ENCODE data around the gene BRF1. TPM values are rescaled to one million over a fixed set of nuclear protein-coding genes. Genes with fewer than 3 reads are reported as not detected.

The BRF1 gene
- total RNA-seq, 1 donor from 2014 or later: 16.9 TPM

GRCh38 chr14:105268736-105269354, 32.0 kb downstream of the BRF1 start:
- no peaks in the 10 kb centered on the region for H3K27me3 ChIP-seq
- no peaks in the 10 kb centered on the region for H3K36me3 ChIP-seq
- H3K27ac ChIP-seq: no peak overlapping the region
- H2AFZ ChIP-seq (replicated peaks): no peak overlapping the region
- peaks cover 8% of the 10 kb centered on the region for H4K20me1 ChIP-seq (ENCODE audit: low read depth)
- Mint-ChIP-seq H3K27ac (no peak overlapping the region), H3K4me1 (peaks cover 5% of the 10 kb centered on the region), H3K36me3 (peaks cover 8% of the 10 kb centered on the region), H3K27me3 (ENCODE audit: insufficient read depth, low read depth) (peaks cover 3% of the 10 kb centered on the region), H3K9me3 (no peaks in the 10 kb centered on the region), H3K4me3 (no peak overlapping the region)
- no peak overlapping the region for H3K4me2 ChIP-seq
- no peak for DNase-seq (ENCODE audit: low spot score)
- no peaks in the 10 kb centered on the region for H3K4me1 ChIP-seq
- no peaks in the 10 kb centered on the region for H3F3A ChIP-seq (ENCODE audit: low read depth)
- no peaks in the 10 kb centered on the region for H3K79me2 ChIP-seq (ENCODE audit: low read depth)
- no peak overlapping the region for H3K9ac ChIP-seq
- H3K4me3 ChIP-seq: no peak overlapping the region
- no peaks in the 10 kb centered on the region for H3K9me3 ChIP-seq (ENCODE audit: low read depth)
- TF ChIP-seq EZH2 (IDR thresholded peaks at IDR 0.05): no peak

GRCh38 chr14:105267820-105268548, 32.8 kb downstream of the BRF1 start:
- peaks cover 3% of the 10 kb centered on the region for H3K27me3 Mint-ChIP-seq (ENCODE audit: insufficient read depth, low read depth)

GRCh38 chr14:105261781-105262180, 39.0 kb downstream of the BRF1 start:
- H3K27me3 Mint-ChIP-seq (ENCODE audit: insufficient read depth, low read depth): no peaks in the 10 kb centered on the region
- Histone ChIP-seq H3K4me1 (no peaks in the 10 kb centered on the region), H3F3A (ENCODE audit: low read depth) (no peaks in the 10 kb centered on the region), H3K27ac (no peak overlapping the region), H3K27me3 (no peaks in the 10 kb centered on the region), H2AFZ (replicated peaks) (no peak overlapping the region), H3K9ac (no peak overlapping the region), H3K4me2 (no peak overlapping the region), H3K36me3 (no peaks in the 10 kb centered on the region), H4K20me1 (ENCODE audit: low read depth) (no peaks in the 10 kb centered on the region), H3K9me3 (ENCODE audit: low read depth) (no peaks in the 10 kb centered on the region), H3K79me2 (ENCODE audit: low read depth) (no peaks in the 10 kb centered on the region), H3K4me3 (no peak overlapping the region)
- no peaks in the 10 kb centered on the region for H3K4me1 Mint-ChIP-seq
- peaks cover 7% of the 10 kb centered on the region for H3K36me3 Mint-ChIP-seq
- H3K4me3 Mint-ChIP-seq: no peak overlapping the region
- H3K9me3 Mint-ChIP-seq: no peaks in the 10 kb centered on the region
- no peak for DNase-seq (ENCODE audit: low spot score)
- TF ChIP-seq EZH2phosphoT487 (IDR thresholded peaks at IDR 0.05) (no peak), EZH2 (IDR thresholded peaks at IDR 0.05) (no peak)
- TF ChIP-seq, protein P1, sequence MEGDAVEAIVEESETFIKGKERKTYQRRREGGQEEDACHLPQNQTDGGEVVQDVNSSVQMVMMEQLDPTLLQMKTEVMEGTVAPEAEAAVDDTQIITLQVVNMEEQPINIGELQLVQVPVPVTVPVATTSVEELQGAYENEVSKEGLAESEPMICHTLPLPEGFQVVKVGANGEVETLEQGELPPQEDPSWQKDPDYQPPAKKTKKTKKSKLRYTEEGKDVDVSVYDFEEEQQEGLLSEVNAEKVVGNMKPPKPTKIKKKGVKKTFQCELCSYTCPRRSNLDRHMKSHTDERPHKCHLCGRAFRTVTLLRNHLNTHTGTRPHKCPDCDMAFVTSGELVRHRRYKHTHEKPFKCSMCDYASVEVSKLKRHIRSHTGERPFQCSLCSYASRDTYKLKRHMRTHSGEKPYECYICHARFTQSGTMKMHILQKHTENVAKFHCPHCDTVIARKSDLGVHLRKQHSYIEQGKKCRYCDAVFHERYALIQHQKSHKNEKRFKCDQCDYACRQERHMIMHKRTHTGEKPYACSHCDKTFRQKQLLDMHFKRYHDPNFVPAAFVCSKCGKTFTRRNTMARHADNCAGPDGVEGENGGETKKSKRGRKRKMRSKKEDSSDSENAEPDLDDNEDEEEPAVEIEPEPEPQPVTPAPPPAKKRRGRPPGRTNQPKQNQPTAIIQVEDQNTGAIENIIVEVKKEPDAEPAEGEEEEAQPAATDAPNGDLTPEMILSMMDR (IDR thresholded peaks at IDR 0.05): no peak
- no peak overlapping the region for H3K27ac Mint-ChIP-seq

More at GRCh38 chr14:105267820-105268548, 32.8 kb downstream of the BRF1 start:
- no peaks in the 10 kb centered on the region for H3K79me2 ChIP-seq (ENCODE audit: low read depth)
- H3K4me3 ChIP-seq: no peak overlapping the region
- H3K27me3 ChIP-seq: no peaks in the 10 kb centered on the region
- H3F3A ChIP-seq (ENCODE audit: low read depth): no peaks in the 10 kb centered on the region
- no peak overlapping the region for H3K4me2 ChIP-seq
- H3K27ac Mint-ChIP-seq: no peak overlapping the region
- no peaks in the 10 kb centered on the region for H3K9me3 Mint-ChIP-seq
- no peak overlapping the region for H3K27ac ChIP-seq
- H3K9ac ChIP-seq: no peak overlapping the region
- no peaks in the 10 kb centered on the region for H3K9me3 ChIP-seq (ENCODE audit: low read depth)
- H3K36me3 Mint-ChIP-seq: peaks cover 9% of the 10 kb centered on the region
- peaks cover 3% of the 10 kb centered on the region for H3K4me1 Mint-ChIP-seq
- H3K4me3 Mint-ChIP-seq: no peak overlapping the region
- peaks cover 8% of the 10 kb centered on the region for H4K20me1 ChIP-seq (ENCODE audit: low read depth)
- H3K4me1 ChIP-seq: no peaks in the 10 kb centered on the region
- no peak overlapping the region for H2AFZ ChIP-seq (replicated peaks)
- no peak for TF ChIP-seq EZH2 (IDR thresholded peaks at IDR 0.05)
- TF ChIP-seq, protein P1 (IDR thresholded peaks at IDR 0.05): peak; percentile 8
- DNase-seq (ENCODE audit: low spot score): no peak
- H3K36me3 ChIP-seq: no peaks in the 10 kb centered on the region

DNA sequence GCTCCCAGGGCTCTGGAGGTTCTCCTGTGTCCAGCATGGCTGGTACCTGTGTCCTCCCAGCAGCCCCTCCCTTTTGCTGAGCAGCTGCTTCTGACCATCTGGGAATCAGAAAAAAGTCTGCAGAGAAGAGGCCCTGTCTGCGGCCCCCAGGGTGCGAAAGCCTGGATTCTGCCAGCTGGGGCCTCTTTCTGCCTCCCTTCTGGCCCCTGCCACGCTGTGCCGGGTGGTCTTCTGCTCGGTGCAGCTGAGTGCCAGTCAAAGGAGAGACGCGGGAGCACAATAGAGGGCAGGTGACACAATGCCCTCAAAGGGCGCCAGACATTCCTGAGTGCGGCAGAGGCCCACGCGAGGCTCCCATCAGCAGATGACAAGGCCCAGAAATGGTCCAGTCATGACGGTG, 39.8 kb downstream of the BRF1 start:
- no peaks in the 10 kb centered on the region for H3K4me1 ChIP-seq
- H3K27ac Mint-ChIP-seq: no peak overlapping the region
- H4K20me1 ChIP-seq (ENCODE audit: low read depth): no peaks in the 10 kb centered on the region
- H3K27me3 Mint-ChIP-seq (ENCODE audit: insufficient read depth, low read depth): no peaks in the 10 kb centered on the region
- H3K79me2 ChIP-seq (ENCODE audit: low read depth): no peaks in the 10 kb centered on the region
- H2AFZ ChIP-seq (replicated peaks): no peak overlapping the region
- no peak overlapping the region for H3K9ac ChIP-seq
- H3K36me3 ChIP-seq: no peaks in the 10 kb centered on the region
- H3K4me3 ChIP-seq: no peak overlapping the region
- no peaks in the 10 kb centered on the region for H3F3A ChIP-seq (ENCODE audit: low read depth)
- no peak overlapping the region for H3K4me2 ChIP-seq
- no peak overlapping the region for H3K27ac ChIP-seq
- no peak overlapping the region for H3K4me3 Mint-ChIP-seq
- H3K9me3 ChIP-seq (ENCODE audit: low read depth): no peaks in the 10 kb centered on the region
- H3K36me3 Mint-ChIP-seq: peaks cover 7% of the 10 kb centered on the region
- H3K9me3 Mint-ChIP-seq: no peaks in the 10 kb centered on the region
- H3K4me1 Mint-ChIP-seq: no peaks in the 10 kb centered on the region
- TF ChIP-seq, protein P1 (IDR thresholded peaks at IDR 0.05): no peak
- TF ChIP-seq EZH2 (IDR thresholded peaks at IDR 0.05): no peak
- no peak for TF ChIP-seq EZH2phosphoT487 (IDR thresholded peaks at IDR 0.05)
- no peaks in the 10 kb centered on the region for H3K27me3 ChIP-seq
- no peak for DNase-seq (ENCODE audit: low spot score)
